ENCODE measurements around the gene PRSS21.

Gene PRSS21

DNA sequence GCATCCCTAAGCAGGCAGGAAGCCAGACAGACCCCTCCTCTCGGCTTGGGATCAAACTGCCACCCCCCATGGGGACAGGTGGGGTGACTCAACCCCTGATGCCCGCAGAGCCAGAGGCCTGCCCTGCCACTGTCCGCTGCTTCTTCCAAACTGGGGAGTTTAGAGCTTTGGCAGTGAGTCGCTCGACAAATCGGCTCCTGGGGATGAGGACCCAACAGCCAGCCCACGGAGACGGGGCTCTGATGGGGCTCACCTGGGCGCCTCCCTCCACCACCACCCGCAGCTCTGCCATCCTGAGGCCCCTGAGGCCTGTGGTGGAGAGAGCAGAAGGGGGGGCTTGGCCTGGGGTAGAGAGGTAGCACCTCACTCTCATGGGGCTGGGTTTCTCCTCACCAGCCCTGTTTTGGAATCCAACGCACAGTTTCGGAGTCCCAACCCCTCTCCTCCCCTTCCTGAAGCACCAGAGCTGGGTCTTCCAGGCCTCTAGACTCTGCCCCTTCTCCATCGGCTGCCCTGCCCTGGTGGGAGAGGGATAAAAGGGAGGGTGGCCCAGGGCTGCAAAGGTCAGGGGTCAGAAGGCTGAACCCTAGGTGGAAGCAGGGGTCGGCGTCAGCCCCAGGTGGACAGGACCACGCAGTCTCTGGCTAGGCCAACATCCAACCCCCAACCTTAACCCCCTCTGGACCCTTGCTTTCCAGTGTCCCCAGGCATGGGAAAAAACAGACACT, 35.1 kb downstream of the PRSS21 start:
- H3K4me1 ChIP-seq (ENCODE audit: low read length), result no peaks in the 10 kb centered on the region
- H3K36me3 ChIP-seq (replicated peaks; ENCODE audit: low read depth, low read length), result no peaks in the 10 kb centered on the region
- H3K9me3 ChIP-seq (ENCODE audit: insufficient read depth, low read length), result peaks cover 6% of the 10 kb centered on the region; the same call in 1 of the 2 replicates
- no peak overlapping the region for H3K4me3 ChIP-seq (ENCODE audit: low read length)
- H3K4me2 ChIP-seq (ENCODE audit: low read length), result no peak overlapping the region
- no peak overlapping the region for H2AFZ ChIP-seq (ENCODE audit: low read depth, low read length)
- H3K9ac ChIP-seq (ENCODE audit: low read length), result no peak overlapping the region
- no peak overlapping the region for H3K27ac ChIP-seq (ENCODE audit: low read length)
- TF ChIP-seq, protein P1, sequence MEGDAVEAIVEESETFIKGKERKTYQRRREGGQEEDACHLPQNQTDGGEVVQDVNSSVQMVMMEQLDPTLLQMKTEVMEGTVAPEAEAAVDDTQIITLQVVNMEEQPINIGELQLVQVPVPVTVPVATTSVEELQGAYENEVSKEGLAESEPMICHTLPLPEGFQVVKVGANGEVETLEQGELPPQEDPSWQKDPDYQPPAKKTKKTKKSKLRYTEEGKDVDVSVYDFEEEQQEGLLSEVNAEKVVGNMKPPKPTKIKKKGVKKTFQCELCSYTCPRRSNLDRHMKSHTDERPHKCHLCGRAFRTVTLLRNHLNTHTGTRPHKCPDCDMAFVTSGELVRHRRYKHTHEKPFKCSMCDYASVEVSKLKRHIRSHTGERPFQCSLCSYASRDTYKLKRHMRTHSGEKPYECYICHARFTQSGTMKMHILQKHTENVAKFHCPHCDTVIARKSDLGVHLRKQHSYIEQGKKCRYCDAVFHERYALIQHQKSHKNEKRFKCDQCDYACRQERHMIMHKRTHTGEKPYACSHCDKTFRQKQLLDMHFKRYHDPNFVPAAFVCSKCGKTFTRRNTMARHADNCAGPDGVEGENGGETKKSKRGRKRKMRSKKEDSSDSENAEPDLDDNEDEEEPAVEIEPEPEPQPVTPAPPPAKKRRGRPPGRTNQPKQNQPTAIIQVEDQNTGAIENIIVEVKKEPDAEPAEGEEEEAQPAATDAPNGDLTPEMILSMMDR (IDR thresholded peaks at IDR 0.05; ENCODE audit: low read depth, low read length), result no peak
- no peak for TF ChIP-seq EZH2phosphoT487 (IDR thresholded peaks at IDR 0.05; ENCODE audit: low read depth)
- no peaks in the 10 kb centered on the region for H4K20me1 ChIP-seq (ENCODE audit: insufficient read depth, low read length)
- H3K79me2 ChIP-seq (ENCODE audit: low read length), result no peaks in the 10 kb centered on the region
- no peaks in the 10 kb centered on the region; the same call in 1 of the 2 replicates for H3K27me3 ChIP-seq (ENCODE audit: low read depth, low read length)

DNA sequence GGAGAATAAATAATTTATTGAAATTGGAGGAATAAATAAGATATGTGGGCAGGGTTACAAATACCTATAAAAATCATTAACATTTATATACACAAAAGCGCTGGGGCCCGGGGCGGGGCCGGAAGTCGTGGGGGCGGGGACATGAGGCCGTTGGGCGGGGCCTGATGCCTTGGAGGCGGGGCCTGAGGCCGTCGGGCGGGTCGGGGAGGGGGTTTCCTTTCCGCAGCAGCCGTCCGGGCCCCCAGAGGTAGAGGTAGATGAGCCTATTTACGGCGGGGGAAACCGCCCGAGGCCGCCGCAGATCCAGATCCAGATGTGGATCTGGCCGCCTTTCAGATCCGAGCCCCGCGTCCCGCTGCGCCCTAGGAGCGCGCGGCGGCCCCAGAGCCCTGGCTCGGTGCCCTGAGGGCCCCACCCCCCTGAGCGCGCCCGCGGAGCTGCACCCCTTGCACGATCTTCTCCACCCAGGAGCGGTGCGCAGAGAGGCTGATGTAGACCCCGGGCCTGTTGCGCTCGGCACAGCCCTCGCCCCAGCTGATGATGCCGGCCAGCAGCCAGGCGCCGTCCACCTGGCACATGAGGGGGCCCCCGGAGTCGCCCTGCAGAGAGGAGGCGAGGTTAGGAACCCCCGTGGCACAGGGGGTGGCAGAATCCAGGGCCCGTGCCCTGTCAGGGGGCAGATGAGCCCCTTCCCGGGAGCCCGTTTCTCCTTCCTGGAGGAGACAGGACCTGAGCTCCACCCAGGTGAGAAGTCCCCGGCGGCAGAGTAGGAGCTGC, 35.9 kb downstream of the PRSS21 start:
- H3K4me1 ChIP-seq (ENCODE audit: low read length), result no peaks in the 10 kb centered on the region
- H4K20me1 ChIP-seq (ENCODE audit: insufficient read depth, low read length), result no peaks in the 10 kb centered on the region
- H3K27me3 ChIP-seq (ENCODE audit: low read depth, low read length), result no peaks in the 10 kb centered on the region; the same call in 1 of the 2 replicates
- no peak overlapping the region for H2AFZ ChIP-seq (ENCODE audit: low read depth, low read length)
- no peaks in the 10 kb centered on the region for H3K79me2 ChIP-seq (ENCODE audit: low read length)
- H3K27ac ChIP-seq (ENCODE audit: low read length), result no peak overlapping the region
- no peak overlapping the region for H3K9ac ChIP-seq (ENCODE audit: low read length)
- peaks cover 6% of the 10 kb centered on the region; the same call in 1 of the 2 replicates for H3K9me3 ChIP-seq (ENCODE audit: insufficient read depth, low read length)
- no peak overlapping the region for H3K4me3 ChIP-seq (ENCODE audit: low read length)
- H3K36me3 ChIP-seq (replicated peaks; ENCODE audit: low read depth, low read length), result no peaks in the 10 kb centered on the region
- no peak overlapping the region for H3K4me2 ChIP-seq (ENCODE audit: low read length)
- no peak for TF ChIP-seq EZH2phosphoT487 (IDR thresholded peaks at IDR 0.05; ENCODE audit: low read depth)
- TF ChIP-seq, protein P1 (IDR thresholded peaks at IDR 0.05; ENCODE audit: low read depth, low read length), result no peak

DNA sequence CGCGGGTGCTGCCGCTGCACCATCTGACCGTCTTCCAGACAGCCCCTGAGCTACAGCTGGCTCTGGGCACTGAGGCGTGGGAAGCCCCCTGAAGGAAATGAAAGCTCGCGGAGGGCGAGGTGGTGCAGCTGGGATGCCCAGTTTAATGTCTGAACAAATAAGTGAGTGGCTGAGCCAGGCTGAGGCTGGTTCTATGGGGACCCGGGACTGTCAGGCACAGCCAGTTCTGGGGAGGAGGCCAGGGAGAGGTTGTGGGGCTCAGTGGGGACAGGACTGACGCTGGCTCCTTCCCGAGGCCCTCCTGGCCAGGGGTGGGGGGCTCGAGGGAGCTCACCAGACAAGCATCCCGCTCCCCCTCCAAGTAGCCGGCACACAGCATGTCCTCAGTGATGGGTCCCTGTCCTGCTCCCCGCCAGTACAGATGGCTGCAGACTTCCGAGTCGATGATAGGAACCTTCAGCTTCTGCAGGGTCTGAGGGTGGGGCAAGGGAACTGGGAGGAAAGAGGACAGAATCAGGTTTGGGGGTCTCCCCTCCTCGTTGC, 36.6 kb downstream of the PRSS21 start:
- Histone ChIP-seq H3K4me1 (ENCODE audit: low read length) (no peaks in the 10 kb centered on the region), H2AFZ (ENCODE audit: low read depth, low read length) (no peak overlapping the region), H3K27me3 (ENCODE audit: low read depth, low read length) (no peaks in the 10 kb centered on the region; the same call in 1 of the 2 replicates), H3K36me3 (replicated peaks; ENCODE audit: low read depth, low read length) (no peaks in the 10 kb centered on the region), H3K9me3 (ENCODE audit: insufficient read depth, low read length) (peaks cover 6% of the 10 kb centered on the region; the same call in 1 of the 2 replicates), H3K79me2 (ENCODE audit: low read length) (no peaks in the 10 kb centered on the region), H3K27ac (ENCODE audit: low read length) (no peak overlapping the region), H4K20me1 (ENCODE audit: insufficient read depth, low read length) (no peaks in the 10 kb centered on the region), H3K4me3 (ENCODE audit: low read length) (no peak overlapping the region), H3K9ac (ENCODE audit: low read length) (no peak overlapping the region), H3K4me2 (ENCODE audit: low read length) (no peak overlapping the region)
- TF ChIP-seq EZH2phosphoT487 (IDR thresholded peaks at IDR 0.05; ENCODE audit: low read depth), result no peak
- TF ChIP-seq, protein P1 (IDR thresholded peaks at IDR 0.05; ENCODE audit: low read depth, low read length), result no peak
